C4-2B (cell line): ENCODE measurements around the gene PGLYRP3.

Experiments
- ZFX ChIP-seq: fragments of 450-650 bp; IDR thresholded peaks from 2 replicates; pipeline ENCODE4 v1.6.1; 2017
- TF ChIP-seq, protein P1 (sequence below): fragments of 450-650 bp; conservative IDR thresholded peaks from 2 replicates; pipeline ENCODE4 v1.5.1; 2017; ENCODE audit warnings: mild to moderate bottlenecking

DNA sequence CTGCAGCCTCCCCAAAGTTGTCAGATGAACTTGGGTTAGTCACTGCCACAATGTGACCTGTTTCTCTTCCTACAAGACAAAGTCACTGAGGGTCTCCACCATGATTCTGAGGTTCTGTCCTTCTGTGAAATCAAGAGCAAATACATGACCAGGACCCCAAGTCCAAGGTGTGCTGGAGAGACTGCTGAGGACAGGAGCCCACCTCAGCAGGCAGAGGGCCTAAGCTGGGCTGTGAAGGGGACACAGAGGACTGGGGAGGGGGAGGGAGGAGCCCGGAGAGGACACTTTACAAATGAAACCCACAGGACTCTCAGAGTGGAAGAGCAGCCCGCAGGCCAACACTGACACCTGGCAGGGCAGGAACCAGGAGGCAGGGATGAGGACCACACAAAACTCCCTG lies 3.3 kb downstream of the PGLYRP3 start:
- TF ChIP-seq, protein P1, sequence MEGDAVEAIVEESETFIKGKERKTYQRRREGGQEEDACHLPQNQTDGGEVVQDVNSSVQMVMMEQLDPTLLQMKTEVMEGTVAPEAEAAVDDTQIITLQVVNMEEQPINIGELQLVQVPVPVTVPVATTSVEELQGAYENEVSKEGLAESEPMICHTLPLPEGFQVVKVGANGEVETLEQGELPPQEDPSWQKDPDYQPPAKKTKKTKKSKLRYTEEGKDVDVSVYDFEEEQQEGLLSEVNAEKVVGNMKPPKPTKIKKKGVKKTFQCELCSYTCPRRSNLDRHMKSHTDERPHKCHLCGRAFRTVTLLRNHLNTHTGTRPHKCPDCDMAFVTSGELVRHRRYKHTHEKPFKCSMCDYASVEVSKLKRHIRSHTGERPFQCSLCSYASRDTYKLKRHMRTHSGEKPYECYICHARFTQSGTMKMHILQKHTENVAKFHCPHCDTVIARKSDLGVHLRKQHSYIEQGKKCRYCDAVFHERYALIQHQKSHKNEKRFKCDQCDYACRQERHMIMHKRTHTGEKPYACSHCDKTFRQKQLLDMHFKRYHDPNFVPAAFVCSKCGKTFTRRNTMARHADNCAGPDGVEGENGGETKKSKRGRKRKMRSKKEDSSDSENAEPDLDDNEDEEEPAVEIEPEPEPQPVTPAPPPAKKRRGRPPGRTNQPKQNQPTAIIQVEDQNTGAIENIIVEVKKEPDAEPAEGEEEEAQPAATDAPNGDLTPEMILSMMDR, result no peak
- no peak for TF ChIP-seq ZFX
